ENCODE results near the gene PIK3CD. TPM values are rescaled to one million over a fixed set of nuclear protein-coding genes. Genes with fewer than 3 reads are reported as not detected.

PIK3CD gene
- total RNA-seq, 1 experiment from 2014 or later: 73.9 TPM

DNA sequence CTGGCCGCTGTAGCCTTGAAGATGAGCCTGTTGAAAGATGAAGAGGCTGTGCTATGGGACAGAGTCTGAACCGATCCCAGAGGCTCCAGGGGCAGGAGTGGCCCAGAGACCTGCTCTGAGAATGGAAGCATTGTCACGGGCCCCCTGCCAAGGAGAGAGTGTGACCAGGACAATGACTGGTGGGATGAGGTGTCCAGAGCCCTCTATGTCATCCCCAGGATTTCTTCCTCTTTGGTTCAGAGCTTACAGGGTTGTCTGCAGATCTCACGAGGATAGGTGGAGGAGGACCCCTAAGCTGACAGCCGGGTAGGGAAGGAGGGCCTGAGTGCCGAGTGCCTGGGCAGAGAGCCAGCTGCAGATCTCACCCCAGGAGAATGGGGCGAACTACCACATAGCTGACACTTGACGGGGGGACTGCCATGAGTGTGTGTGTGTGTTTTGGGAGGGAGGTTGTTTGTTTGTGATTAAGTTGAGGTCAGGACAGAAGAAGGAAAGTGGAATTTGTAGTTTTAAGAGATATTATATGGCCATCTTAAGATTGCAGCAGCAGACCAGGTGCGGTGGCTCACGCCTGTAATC lies 25.4 kb downstream of the PIK3CD start:
- no peak for DNase-seq (ENCODE audit: low spot score)
- in situ Hi-C loops (cut with HindIII; ENCODE audit: low sequenced_read_pairs): no loop called here

DNA sequence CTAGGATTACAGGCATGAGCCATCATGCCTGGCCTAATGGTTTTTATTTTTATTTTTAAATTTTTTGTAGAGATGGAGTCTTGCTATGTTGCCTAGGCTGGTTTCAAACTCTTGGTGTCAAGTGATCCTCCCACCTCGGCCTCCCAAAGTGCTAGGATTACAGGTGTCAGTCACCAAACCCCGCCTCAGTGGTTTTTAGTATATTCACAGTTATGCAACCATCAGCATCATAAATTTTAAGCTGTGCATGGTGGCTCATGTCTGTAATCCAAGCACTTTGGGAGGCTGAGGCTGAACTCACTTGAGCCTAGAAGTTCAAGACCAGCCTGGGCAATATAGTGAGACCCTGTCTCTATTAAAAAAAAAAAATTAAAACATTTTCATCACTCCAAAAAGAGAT lies 28.6 kb downstream of the PIK3CD start:
- no peak for DNase-seq (ENCODE audit: low spot score)
- in situ Hi-C loops (cut with HindIII; ENCODE audit: low sequenced_read_pairs): no loop called here

DNA sequence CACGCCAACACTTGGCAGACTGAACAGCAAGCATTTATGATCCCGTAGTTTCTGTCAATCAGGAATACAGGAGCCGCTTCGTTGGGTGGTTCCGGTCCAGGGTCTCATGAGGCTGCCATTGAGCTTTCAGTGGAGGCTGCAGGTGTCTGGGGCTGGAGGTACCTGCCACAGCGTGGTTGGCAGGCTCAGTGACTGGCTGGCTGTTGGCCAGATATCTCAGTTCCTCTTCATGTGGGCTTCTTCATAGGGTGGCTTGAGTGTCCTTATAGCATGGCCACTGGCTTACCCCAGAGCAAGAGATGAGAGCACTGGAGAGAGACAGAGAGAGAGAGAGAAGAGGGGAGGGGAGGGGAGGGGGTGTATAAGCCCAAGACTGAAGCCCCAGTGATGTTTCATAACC lies 29.3 kb downstream of the PIK3CD start:
- DNase-seq (ENCODE audit: low spot score): no peak
- in situ Hi-C loops (cut with HindIII; ENCODE audit: low sequenced_read_pairs): no loop called here

- in situ Hi-C loops (cut with HindIII; ENCODE audit: low sequenced_read_pairs): no loop called here
- DNase-seq (ENCODE audit: low spot score): no peak
Observed at GRCh38 chr1:9684801-9685200, 33.3 kb downstream of the PIK3CD start.

DNA sequence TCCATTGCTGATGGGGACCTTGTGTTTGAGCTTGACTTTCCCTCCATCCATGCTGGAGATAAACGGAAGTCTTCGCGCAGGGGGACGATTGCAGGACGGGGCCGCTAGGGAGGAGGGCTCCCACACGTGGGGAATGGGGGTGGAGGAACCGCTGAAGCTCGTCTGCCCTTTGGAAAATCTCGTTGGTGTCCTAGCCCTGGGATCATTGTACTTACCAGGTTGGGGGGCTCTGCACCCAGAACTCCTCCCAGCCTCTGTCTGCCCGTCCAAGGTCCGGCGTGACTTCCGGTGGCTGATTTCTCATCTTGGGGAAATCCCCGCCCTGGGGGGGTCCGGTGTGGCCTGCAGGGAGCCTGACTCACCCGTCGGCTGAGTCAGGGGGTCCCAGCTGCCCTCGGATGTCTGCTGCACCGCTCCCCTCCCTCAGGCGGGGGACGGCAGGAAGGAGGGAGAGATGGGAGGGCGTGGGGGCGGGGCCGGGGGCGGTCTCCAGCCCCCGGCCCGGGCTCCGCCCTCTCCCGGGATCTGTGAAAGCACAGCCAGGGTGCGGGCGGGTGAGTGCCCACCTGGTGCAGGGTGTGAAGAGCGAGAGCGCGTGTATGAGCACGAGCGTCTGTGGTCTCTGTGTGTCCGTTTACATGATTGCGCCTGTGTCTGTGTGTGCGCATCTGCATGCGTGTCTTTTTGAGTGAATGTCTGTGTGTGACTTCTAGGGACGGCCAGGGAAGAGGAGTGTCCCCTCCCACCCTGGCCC lies 35.8 kb downstream of the PIK3CD start:
- peak; percentile 13 for DNase-seq (ENCODE audit: low spot score)
- in situ Hi-C loops (cut with HindIII; ENCODE audit: low sequenced_read_pairs): no loop called here

DNA sequence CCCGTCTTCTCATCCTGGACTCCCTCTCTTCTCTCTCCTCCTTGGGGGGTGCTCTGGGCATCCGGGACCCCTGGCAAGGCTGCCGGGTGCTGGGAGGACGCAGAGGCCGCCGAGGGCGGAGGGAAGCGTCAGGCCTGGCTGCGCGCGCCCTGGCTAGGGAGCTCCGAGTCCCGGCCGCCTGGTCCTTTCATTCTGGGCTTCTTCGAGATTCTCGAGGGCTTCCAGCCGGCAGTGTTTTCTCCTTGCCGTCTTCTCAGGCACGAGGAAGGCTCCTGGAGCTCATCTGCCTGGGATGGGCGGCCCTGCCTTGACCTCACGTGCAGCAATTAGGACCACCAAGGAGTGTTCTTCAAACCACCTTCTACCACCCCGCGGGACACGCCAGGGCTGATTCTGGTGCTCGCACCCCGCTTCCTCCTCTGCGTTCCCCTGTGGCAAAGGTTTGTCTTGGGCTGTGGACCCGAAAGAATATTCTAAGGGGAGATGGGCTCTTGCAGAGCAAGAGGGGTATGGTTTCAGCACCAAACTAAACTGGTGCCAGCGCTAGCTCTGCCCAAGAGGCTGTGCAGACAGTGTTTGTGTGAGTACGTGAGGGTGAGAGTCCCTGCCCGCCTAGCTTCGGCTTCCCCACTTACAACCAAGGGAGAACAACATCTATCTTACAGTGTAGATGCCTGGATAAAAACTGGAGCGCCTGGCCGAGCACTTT lies 36.5 kb downstream of the PIK3CD start:
- DNase-seq (ENCODE audit: low spot score): peak; percentile 34
- in situ Hi-C loops (cut with HindIII; ENCODE audit: low sequenced_read_pairs): no loop called here

DNA sequence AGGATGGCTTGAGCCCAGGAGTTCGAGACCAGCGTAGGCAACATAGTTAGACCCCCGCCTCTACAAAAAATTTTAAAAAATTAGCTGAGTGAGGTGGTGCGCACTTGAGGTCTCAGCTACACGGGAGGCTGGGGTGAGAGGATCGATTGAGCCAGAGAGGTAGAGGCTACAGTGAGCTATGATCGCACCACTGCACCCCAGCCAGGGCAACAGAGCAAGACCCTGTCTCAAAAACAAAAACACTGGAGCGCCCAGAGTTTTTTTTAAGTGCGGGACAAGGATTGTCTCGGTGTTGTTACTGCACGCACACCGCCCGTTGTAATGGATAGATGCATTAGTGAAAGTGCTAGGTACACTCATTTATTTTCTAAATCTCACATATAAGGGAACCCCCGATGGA lies 37.1 kb downstream of the PIK3CD start:
- in situ Hi-C loops (cut with HindIII; ENCODE audit: low sequenced_read_pairs): no loop called here
- no peak for DNase-seq (ENCODE audit: low spot score)

DNA sequence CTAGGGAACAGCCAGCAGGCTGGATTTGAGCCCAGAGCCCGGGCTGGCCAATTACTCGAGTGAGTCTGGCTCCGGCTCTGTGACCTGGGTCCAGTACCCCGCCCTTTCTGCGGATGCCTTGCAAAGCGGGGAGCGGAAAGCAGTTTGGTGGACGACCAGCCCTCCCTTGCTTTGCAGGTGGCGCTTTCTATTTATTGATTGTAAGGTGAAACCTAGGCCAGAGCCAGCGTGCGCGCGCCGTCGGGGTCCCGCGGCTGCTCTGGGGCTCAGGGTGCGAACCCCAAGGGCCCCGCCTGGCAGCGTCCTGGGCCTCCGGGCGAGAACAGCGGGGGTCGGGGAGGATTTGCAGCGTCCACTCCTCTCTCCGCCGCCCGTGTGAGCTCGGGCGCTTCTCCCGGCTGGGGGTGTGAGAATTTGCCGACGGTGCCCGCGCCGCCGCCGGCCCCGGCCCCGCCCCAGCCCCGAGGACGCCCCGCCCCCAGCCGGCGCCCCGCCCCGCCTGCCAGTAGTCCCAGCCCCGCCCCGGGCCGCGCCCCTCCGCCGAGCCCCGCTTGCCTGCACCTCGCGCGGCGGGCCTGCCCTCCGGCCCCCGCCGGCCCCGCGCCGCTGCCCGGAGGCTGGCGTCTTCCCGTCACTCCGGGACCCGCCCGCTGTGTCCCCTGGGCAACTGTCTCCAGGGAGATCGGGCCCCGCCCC lies 37.6 kb downstream of the PIK3CD start:
- DNase-seq (ENCODE audit: low spot score): peak; percentile 53
- in situ Hi-C loops (cut with HindIII; ENCODE audit: low sequenced_read_pairs): no loop called here

GRCh38 chr1:9689971-9690381 lies 38.4 kb downstream of the PIK3CD start:
- DNase-seq (ENCODE audit: low spot score): peak; percentile 29
- in situ Hi-C loops (cut with HindIII; ENCODE audit: low sequenced_read_pairs): no loop called here

GRCh38 chr1:9690440-9691107 lies 39.0 kb downstream of the PIK3CD start:
- no peak for DNase-seq (ENCODE audit: low spot score)
- in situ Hi-C loops (cut with HindIII; ENCODE audit: low sequenced_read_pairs): no loop called here

DNA sequence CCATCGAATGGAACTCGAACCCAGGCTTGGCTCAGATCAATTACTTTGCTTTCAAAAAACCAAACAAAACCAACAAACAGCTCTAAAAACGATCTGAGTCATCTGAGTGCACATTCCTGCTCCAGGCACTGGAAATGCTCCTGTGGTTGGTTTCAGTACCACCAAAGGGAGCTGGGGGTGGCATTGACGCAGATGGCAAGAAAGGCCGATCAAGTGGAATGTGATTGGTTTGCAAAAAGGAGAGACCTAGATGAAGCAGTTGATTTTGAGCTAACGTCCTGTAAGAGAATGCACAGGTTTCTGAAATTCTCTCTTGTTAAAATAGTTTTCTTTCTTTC lies 39.5 kb downstream of the PIK3CD start:
- DNase-seq (ENCODE audit: low spot score): no peak
- in situ Hi-C loops (cut with HindIII; ENCODE audit: low sequenced_read_pairs): no loop called here

- in situ Hi-C loops (cut with HindIII; ENCODE audit: low sequenced_read_pairs): no loop called here
- DNase-seq (ENCODE audit: low spot score): no peak
Observed at GRCh38 chr1:9691691-9692090, 40.2 kb downstream of the PIK3CD start.

- in situ Hi-C loops (cut with HindIII; ENCODE audit: low sequenced_read_pairs): no loop called here
- no peak for DNase-seq (ENCODE audit: low spot score)
Observed at GRCh38 chr1:9696793-9697192, 45.3 kb downstream of the PIK3CD start.

DNA sequence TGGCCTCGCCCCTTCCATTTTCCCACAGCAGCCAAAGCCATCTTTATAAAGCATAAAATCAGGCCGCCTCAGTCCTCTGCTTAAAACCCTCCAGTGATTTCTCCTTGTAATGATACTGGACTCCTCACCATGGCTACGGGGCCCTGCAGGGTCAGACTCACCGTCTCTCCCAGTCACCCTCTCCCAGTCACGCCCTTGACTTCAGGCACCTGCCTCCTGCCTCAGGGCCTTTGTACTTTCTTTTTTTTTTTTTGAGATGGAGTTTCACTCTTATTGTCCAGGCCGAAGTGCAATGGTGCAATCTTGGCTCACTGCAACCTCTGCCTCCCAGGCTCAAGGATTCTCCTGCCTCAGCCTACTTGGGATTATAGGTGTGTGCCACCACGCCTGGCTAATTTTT lies 47.8 kb downstream of the PIK3CD start:
- in situ Hi-C loops (cut with HindIII; ENCODE audit: low sequenced_read_pairs): no loop called here
- no peak for DNase-seq (ENCODE audit: low spot score)

DNA sequence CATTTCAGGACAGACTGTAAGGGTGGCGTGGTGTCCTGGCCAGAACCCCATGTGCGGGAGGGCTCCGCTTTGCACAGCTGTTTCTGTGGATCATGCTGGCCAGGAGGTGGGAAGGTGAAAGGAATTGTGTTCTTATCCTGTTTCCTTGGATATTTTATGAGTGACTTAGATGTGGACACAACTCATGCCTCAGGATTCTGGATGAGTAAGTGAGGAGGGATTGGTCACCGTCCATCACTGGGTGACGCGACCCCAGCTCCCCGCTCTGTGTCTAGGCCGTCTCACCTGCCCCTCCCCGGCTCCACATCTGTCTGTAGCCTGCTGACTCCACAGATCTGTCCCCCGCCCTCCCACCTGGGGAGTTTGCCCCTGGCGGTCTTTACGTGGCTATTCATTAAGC lies 48.8 kb downstream of the PIK3CD start:
- in situ Hi-C loops (cut with HindIII; ENCODE audit: low sequenced_read_pairs): no loop called here
- DNase-seq (ENCODE audit: low spot score): no peak

DNA sequence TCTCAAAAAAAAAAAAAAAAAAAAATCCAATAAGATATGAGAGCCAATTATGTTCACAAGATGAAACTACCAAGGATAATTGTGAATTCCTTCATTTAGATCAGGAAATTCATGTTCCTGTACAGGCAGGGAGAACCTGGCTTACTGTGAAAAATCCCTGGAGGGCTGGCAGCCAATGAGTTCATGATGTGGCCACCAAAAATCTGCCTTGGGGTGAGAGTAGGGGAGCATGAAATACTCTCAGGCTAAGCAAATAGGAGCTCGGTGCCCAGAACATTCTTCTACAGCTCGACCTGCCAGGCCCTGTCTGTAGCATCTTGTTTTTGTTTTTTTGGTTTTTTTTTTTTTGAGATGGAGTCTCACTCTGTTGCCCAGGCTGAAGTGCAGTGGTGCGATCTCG lies 50.1 kb downstream of the PIK3CD start:
- in situ Hi-C loops (cut with HindIII; ENCODE audit: low sequenced_read_pairs): no loop called here
- no peak for DNase-seq (ENCODE audit: low spot score)

DNA sequence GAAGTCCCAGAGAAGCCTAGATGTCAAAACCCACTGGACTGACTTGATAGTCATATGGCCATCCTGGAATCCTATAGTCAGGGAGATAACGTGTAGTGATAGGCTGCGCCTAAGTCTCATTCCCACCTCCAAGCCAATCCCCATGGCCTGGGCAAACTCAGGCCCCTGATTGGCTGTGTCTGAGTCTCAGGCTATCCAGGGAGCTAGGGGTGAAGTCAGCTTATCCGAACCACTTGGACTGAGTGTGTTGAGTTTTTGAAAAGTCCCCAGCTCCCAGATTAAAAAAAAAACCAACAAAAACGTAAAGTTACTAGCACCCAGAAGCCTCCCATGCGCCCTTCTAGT lies 51.6 kb downstream of the PIK3CD start:
- in situ Hi-C loops (cut with HindIII; ENCODE audit: low sequenced_read_pairs): no loop called here
- DNase-seq (ENCODE audit: low spot score): no peak

GRCh38 chr1:9703681-9704080 lies 52.1 kb downstream of the PIK3CD start:
- no peak for DNase-seq (ENCODE audit: low spot score)
- in situ Hi-C loops (cut with HindIII; ENCODE audit: low sequenced_read_pairs): no loop called here

DNA sequence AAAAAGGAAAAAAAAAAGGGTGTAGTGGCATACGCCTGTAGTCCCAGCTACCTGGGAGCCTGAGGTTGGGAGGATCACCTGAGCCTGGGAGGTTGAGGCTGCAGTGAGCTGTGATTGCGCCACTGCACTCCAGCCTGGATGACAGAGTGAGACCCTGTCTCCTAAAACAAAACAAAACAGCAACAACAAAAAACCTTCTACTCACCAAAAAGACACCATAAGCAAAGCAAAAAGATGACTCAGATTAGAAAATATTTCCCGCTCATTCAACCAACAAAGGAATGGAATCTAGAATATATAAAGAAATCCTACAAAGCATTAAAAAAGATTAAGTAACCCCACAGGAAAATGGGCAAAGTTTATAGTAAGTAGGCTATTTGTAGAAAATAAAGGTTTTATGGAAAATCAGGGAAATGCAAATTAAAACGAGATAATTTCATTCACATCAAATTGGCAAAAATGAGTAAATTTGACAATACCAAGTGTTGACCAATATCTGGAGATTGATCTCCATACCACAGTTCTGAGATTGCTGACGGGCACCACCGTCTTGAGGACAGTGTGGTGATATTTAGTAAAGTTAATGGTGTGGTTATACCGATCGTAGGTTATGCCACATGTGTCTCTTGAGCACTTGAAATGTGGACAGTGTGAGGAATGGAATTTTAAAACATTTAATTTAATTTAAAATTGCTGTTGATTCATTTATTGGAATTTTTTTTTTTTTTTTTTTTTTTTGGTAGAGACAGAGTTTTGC lies 54.0 kb downstream of the PIK3CD start:
- DNase-seq (ENCODE audit: low spot score): no peak
- in situ Hi-C loops (cut with HindIII; ENCODE audit: low sequenced_read_pairs): no loop called here
